ENCODE results near the gene DYRK1B. TPM values are rescaled to one million over a fixed set of nuclear protein-coding genes. Genes with fewer than 3 reads are reported as not detected.
"Not testable (repeated sequence)": the region's sequence is repeated elsewhere in the genome, so short reads cannot be mapped to it uniquely, and the experiment has no call there.

Gene DYRK1B
- total RNA-seq (2014; rRNA removed; shearing (Covaris generic)): 26.3 and 30.7 TPM in 2 replicates

DNA sequence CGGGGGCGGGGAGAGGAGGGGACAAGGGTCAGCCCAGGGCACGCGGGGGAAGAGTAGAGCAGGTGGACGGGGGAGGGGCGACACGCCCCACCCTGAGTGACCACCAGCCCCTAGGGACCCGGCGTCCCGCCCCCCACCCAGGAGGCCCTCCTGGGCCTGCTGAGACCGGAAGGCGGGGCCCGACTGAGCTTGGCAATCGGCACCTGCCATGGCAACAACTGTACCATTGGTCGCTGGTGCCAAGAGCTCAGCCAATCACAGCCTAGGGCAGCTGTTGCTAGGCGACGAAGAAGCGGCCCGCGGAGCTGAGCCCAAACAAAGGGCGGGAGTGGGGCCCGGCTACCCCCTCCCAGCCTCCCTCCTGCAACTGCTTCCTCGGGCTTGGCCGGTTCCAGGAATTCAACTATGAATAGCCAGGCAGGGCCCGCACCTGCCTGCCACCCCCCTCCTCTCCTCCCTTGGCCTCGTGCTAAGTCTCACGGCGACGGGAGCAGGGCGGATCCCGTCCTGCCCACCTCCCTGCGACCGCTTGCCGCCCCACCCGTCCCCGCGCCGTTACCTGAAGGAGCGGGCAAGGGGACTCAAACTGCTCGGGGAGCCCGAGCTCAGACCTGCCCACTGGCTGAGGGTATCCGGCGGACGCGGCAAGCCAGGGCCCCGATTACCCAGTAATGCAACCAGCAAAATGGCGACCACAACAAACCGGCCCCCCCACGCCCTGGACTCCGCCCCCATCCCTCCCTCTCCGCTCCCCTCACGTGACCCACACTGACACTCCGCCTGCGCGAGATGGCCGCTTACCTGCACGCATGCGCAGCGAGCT lies at the start of gene DYRK1B:
DYRK1B (minus strand) TSS at position 699 of the 823 bp plus-strand sequence. CDS start 2,295 bp downstream, outside the sequence.
- DNase-seq (ENCODE audit: low spot score): peak; percentile 100

DNA sequence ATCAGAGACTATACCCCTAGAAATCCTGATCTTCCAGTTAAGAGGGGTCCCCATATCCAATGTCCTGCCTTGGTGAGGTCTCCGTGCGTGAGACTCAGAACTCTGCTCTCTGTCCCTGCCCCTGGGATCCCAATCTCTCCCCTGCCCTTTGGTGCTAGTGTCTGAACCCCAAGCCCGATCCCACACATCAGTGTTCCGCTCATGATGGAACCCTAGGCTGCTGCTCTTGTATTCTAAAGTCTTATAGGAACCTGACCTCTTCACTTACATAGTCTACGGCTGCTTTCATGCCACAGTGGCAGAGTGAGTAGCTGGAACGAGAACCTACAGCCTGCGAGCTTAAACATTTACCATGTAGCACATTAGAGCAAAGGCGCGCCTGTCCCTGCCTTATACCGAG lies 48.7 kb upstream of the DYRK1B start:
- not testable (repeated sequence) for DNase-seq (ENCODE audit: low spot score)

DNA sequence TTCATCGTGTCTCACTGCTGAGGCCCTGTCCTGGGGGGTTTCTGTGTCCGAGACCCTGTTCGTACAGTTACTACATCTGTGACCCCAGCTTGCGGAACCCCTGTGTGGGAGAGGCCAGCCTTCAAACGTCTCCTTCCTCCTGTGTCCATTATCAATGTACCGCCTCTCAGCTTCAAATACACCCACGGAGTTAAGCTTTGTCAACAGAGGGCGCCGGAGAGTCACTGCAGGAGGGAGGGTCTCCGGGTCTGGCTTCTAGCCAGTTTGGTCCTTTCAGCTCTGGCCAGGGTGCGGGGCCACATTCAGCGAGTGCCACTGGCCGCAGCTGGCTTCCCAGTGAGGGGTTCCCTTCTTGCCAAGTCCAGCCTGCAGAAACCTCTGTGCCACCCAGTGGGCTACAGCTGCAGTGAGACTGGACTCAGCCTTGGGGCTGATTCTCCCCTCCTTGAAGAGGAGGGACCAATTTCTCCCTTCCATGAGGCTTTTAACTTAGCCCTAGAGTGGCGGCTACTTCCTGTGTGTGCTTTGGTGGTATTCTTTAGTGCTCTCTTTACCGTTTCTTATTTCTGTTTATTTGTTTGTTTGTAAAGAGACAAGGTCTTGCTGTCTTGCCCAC lies 47.6 kb upstream of the DYRK1B start:
- peak; percentile 69 for DNase-seq (ENCODE audit: low spot score)

DNA sequence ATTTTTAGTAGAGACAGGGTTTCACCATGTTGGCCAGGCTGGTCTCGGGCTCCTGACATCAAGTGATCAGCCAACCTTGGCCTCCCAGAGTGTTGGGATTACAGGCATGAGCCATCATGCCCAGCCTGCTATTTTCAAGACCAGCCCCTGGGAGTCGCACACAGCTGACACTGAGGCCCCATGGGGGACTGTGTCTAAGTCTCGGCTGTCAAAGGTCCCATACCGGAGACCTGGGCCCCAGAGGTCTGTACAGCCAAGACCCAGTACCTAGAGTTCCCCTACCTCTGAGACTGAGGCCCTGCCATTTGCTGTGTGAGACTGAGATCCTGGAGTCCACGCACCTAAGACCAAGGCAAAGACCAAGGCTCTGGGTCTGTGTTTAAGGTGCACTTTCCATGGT lies 46.3 kb upstream of the DYRK1B start:
- not testable (repeated sequence) for DNase-seq (ENCODE audit: low spot score)

DNA sequence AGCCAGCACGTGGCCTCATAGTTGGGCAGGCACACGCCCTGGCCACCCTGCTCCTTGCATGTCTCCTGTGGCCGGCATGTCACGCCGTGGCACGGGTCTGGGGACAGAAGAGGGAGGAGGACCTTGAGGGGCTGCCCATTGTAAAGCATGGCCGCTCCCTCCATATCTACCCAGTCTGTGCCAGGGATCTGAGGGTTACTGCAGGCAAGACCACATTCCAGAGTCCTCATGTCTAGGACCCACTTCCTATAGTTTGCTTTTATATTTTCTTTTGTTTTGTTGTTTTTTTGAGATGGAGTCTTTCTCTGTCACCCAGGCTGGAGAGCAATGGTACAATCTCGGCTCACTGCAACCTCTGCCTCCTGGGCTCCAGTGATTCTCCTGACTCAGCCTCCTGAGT lies 45.8 kb upstream of the DYRK1B start:
- DNase-seq (ENCODE audit: low spot score): not testable (repeated sequence)

DNA sequence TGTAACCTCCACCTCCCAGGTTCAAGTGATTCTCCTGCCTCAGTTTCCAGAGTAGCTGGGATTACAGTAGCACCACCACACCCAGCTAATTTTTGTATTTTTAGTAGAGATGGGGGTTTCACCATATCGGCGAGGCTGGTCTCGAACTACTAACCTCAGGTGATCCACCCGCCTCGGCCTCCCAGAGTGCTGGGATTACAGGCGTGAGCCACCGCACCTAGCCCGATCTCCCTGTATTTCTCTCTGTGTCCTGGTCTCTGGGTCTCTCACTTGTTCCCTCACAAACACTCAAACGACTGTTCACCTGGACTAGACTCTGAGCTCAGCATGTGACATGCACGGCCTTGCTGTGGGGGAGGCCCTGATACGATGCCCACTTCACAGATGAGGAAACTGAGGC lies 44.9 kb upstream of the DYRK1B start:
- DNase-seq (ENCODE audit: low spot score): not testable (repeated sequence)

DNA sequence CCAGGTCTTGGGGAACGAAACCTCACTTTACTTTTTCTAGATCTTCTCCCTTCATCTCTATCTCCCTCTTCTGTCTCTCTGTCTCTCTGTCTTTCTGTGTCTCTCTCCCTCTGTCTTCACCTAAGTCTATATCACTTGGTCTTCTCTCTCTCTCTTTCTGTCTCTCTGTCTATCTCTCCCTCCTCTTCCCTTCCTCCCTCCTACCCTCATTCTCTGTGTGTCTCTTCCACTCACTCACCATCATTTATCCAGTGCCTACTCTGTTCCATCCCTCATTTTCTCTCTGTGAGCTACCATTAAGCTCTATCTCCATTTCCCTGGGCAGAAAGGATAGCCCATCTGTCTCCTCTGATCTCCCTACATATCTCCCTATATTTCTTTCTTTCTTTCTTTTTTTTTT lies 44.4 kb upstream of the DYRK1B start:
- DNase-seq (ENCODE audit: low spot score): no peak

DNA sequence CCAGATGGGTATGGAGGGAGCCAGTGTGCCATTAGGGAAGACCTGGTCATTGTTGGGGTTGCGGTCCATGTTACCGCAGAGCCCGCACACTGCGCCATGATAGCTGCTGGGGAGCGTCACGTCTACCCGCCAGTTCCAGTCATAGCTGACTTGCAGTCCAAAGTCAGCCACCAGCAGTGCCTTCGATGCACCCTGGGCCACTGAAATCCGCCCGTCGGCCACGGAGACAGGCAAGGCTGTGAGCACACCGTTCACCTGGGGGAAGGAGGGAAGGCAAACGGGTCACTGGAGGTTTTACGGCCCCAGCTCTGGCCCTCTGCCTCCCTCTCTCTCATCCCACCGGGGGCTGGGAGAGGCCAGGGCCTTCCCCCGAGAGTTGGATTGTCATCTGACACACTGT lies 44.0 kb upstream of the DYRK1B start:
- DNase-seq (ENCODE audit: low spot score): not testable (repeated sequence)

DNA sequence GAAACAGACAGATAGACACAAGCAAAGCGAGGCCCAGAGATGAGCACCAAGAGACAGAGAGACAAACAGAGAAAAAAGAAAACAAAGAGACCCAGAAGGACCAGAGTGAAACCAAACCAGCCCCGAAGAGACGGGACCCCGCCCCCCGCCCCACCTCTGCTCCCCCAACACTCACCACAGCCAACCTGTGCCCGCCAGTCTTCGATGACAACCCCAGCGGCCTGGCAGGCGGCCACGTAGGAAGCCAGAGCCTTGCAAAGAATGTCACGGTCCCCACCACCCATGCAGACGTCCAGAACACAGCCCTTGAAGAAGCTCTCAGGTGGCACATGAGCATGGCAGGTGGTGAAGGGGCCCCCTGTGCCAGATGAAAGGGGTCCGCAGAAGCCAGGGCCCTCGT lies 43.5 kb upstream of the DYRK1B start:
- not testable (repeated sequence) for DNase-seq (ENCODE audit: low spot score)

DNA sequence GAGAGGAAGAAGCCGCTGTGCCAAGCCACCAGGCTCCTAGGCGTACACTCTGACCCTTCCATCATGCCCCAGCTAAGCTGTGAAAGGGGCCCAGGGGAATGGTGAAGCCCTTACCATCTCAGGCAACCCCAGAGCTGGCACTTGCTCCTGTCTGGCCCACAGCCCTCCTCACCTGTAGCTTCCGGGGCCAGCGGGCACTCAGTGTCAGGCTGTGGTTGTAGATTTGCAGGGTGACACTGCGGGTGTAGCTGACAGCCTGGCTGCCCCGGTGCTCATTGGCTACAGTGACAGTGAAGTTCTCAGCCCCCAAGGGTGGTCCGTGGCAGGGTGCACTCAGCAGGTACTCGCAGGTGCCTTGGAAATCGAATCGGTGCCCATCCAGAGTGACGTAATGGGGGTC lies 42.5 kb upstream of the DYRK1B start:
- not testable (repeated sequence) for DNase-seq (ENCODE audit: low spot score)

DNA sequence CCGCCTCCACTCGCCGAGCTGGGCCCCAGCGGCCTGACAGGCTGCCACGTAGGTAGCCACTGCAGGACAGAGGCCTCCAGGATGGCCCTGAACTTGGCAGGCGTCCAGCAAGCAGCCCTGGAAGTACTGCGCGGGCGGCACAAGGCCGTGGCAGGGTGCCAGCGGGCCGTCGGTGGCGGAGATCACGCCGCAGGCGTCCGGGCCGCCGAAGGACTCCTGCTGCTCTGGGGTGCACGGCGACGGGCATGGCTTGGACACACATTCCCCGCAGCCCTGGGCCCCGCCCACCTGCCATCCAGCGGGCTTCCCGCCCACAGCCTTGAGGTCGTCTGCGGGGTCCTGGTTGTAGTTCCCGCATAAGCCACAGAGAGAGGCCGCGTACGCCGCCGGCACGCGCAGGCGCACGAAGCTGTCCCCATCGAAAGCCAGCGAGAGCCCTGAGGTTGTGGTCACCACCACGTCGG lies 41.5 kb upstream of the DYRK1B start:
- DNase-seq (ENCODE audit: low spot score): peak; percentile 55

DNA sequence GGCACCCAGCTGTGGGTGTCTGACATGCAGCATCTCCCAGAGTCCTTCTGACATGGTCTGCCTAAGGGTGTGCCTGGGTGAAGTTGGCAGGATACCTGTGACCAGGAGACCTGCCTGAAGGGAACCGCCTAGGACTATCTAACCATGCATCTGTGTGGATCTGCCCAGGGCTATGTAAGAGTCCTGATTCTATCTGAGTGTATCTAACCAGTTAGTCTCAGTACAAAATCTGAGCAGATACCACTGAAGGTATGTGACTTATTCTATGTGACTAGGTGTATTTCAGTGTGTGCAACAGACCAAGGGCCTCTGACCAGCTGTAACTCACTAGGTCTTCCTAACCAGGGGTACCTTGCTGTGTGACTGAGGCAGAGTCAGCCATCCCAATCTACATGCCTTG lies 40.4 kb upstream of the DYRK1B start:
- no peak for DNase-seq (ENCODE audit: low spot score)

DNA sequence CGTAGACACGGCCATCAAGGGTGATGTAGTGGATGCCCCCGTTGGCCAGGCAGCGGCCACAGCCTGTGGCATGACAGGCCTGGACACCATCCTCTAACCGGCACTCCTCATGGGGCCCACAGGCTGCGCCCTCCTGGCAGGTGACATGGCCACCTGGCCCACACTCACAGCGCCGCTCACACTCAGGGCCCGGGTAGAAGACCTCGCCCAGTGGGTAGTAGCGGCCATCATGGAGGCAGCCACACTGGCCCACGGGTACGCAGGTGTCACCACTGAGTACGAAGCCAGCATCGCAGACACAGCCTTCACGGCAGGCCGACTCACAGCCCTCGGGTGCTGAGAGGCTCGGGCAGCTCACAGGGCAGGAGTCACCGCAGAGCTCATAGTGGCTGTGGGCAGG lies 39.4 kb upstream of the DYRK1B start:
- no peak for DNase-seq (ENCODE audit: low spot score)

DNA sequence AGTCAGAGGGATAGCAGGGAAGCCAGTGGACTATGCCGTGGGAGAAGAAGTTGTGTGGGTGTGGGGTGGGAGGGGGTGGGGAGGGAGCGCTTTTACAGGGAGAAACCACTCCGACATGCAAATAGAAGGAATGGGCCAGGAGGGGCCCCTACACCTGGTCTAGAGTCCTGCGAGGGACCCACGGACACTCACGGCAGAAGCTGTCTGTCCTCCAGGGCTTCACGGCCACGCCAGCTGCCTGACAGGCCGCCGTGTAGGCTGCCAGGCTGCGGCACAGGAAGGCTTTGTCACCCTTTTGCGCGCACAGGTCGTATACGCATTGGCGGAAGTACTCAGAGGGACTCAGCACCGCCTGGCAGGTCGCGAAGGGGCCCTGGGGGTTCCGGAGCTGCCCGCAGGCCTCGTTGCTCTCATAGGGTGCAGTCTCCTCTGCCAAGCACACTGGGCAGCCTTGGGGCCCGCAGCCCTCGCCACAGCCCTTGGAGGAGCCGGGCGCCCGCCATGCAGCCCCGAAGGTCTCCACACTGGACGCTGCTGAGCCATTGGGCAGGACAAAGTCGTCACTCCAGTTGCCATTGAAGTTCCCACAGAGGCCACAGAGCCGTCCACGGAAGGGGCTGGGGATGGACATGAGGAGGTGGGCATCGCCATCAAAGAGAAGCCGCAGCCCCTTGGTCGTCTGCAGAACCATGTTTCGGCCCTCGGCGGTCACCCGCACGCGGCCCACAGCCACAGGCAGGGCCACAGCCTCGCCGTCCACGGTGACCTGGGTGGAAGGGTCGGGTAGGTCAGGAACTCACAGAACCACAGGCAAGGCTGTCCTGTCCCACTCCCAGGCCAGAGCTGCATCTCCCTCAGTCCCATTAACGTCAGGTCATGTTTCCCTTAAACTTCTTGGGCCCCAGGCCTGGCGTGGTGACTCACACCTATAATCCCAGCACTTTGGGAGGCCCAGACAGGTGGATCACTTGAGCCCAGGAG lies 38.2 kb upstream of the DYRK1B start:
- DNase-seq (ENCODE audit: low spot score): no peak

DNA sequence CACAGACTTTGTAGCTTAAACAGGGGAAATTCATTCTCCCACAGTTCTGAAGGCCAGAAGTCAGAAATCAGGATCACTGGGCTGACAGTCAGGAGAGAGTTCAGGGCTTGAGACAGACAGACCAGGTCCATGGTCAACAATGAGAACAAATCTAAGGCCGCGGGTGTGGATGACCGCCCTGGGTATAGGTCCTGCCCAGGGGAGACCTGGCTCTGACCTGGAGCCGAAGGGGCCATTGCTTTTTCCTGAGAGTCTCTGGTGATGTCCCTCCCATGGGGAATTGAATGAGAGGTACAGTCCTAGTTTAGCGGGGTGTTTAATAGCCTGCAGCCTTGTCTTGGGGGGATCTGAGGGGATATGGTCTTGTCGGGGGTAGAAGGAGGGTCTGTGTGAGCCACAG lies 37.4 kb upstream of the DYRK1B start:
- DNase-seq (ENCODE audit: low spot score): no peak

DNA sequence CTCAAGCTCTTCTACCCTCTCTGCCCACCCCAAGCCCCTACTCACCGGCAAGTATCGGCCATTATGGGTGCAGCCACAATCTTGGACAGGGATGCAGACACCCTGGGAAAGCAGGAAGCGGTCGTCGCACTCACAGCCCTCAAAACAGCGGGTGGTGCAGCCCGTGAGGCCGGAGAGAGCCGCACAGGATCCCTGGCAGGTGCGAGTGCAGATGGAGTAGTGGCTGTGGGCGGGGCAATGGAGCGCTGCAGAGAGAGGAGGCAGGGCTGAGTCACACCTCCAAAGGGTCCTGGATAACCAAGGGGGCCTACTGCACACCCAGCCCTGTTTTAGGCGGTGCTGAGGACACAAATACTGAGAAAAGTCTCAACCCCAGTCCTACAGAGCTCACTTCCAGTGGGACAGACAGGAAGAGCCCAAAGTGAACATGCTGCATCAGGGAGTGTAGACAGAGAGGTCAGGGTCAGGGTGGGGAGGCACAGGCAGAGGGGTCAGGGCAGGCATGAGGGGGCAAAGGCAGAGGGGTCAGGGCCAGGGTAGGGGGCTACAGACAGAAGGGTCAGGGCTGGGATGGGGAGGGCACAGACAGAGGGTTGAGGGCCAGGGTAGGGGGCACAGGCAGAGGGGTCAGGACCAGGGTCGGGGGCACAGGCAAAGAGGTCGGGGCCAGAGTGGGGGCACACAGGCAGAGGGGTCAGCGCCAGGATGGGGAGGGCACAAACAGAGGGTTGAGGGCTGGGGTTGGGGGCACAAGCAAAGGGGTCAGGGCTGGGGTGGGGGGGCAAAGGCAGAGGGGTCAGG lies 36.4 kb upstream of the DYRK1B start:
- no peak for DNase-seq (ENCODE audit: low spot score)

DNA sequence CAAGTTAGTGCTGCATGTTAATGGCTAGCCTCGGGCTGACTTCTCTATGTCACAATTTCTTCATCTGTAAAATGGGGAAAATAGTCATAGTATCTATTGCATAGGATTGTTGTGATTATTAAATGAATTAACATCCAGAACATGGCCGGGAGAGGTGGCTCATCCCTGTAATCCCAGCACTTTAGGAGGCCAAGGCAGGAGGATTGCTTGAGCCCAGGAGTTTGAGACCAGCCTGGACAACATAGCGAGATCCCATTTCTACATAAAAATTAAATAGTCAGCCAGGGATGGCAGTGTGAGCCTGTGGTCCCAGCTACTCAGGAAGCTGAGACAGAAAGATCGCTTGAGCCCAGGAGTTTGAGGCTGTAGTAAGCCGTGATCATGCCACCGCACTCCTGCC lies 34.0 kb upstream of the DYRK1B start:
- DNase-seq (ENCODE audit: low spot score): no peak

DNA sequence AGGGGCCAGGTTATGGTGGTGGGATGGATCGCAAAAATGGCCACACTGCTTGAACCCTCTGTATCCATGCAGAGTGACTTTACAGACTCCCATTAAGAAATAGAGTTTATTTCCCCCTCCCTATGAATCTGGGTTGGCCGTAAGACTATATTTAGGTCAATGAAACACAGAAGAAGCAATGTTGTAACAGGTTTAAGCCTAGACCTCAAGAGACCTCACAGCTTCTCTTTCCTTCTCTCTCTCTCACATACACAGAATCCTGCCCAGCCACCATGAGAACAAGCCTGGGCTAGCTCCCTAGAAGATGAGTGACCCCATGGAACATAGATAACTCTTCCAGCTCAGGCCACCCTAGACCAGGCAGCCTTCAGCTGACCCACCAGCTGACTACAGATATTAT lies 33.2 kb upstream of the DYRK1B start:
- DNase-seq (ENCODE audit: low spot score): no peak

DNA sequence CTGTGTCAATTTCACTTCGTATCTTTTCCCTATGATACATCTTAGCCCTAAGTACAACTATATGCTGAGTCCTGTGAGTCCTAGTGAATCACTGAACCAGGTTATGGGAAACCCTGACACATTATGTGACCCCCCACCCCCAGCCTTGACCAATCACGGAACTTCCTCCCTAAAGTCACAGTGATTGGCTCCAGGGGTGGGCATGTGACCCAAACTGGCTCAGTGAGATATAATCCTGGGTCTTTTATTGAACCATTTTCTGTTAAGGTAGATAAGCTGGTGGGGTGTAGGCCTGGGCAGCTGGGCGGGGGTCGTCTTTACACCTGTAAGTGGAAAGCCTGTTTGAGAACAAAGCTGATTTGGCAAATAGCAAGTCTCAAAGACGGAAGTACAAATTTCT lies 32.0 kb upstream of the DYRK1B start:
- no peak for DNase-seq (ENCODE audit: low spot score)

DNA sequence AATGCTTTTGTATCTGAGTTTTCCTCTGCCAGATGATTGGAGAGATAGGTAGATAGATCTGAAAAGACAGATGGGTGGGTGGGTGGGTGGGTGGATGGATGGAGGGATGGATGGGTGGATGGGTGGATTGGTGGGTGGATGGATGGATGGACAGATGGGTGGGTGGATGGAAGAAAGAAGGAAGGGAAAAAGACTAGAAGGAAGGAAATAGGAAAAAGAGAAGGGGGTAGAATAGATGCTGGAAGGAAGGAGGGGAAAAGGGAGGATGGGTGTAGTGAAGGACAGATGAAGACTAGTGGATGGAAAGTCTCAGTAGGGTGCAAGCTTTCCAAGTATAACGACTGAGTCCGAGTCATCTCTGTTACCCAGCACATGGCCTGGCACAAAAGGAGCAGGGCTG lies 31.2 kb upstream of the DYRK1B start:
- no peak for DNase-seq (ENCODE audit: low spot score)

DNA sequence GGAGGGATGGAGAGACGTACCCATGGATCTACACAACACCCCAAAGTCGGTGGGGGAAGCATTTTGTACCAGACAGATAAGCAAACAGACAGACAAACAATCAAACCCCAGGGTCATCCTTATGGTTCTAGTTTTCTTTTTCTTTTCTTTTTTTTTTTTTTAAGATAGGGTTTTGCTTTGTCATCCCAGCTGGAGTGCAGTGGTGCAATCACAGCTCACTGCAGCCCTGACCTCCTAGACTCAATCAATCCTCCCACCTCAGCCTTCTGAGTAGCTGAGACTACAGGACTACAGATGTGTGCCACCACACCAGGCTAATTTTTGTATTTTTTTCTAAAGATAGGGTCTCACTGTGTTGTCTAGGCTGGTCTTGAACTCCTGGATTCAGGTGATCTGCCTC lies 30.2 kb upstream of the DYRK1B start:
- no peak for DNase-seq (ENCODE audit: low spot score)

Data from HT-29 (cell line).